ENCODE measurements around the gene UPK1A. TPM values are rescaled to one million over a fixed set of nuclear protein-coding genes. Genes with fewer than 3 reads are reported as not detected.

UPK1A gene
- total RNA-seq, 4 donors from 2014 or later = not detected

- H3K36me3 ChIP-seq = no peaks in the 10 kb centered on the region
- TF ChIP-seq POLR2A (IDR thresholded peaks at IDR 0.05) (no peak), POLR2AphosphoS5 (IDR thresholded peaks at IDR 0.05) (no peak), CTCF (IDR thresholded peaks at IDR 0.05) (no peak), EP300 (IDR thresholded peaks at IDR 0.05) (no peak)
- no peak overlapping the region for H3K27ac ChIP-seq
- H3K4me1 ChIP-seq = no peaks in the 10 kb centered on the region
- no peak overlapping the region for H3K4me3 ChIP-seq
- H3K9me3 ChIP-seq = no peaks in the 10 kb centered on the region
- no peak for ATAC-seq
- 100% methylated on average over 1 of the region's 1 CpG for WGBS, 2 donors (ENCODE audit: low coverage in 1 of 2)
- peaks cover 12% of the 10 kb centered on the region for H3K27me3 ChIP-seq
Observed at GRCh38 chr19:35708391-35708790, 42.1 kb downstream of the UPK1A start.

GRCh38 chr19:35710784-35711723 is 44.7 kb downstream of the UPK1A start:
- TF ChIP-seq CTCF (IDR thresholded peaks at IDR 0.05) (no peak), EP300 (IDR thresholded peaks at IDR 0.05) (no peak), POLR2AphosphoS5 (IDR thresholded peaks at IDR 0.05) (no peak), POLR2A (IDR thresholded peaks at IDR 0.05) (no peak)
- Histone ChIP-seq H3K4me1 (peaks cover 0 to 11% (median 9%) of the 10 kb centered on the region in 3 donors), H3K27ac (no peak overlapping the region), H3K9me3 (no peaks in the 10 kb centered on the region), H3K27me3 (no peaks in the 10 kb centered on the region), H3K4me3 (no peak overlapping the region), H3K36me3 (no peaks in the 10 kb centered on the region)
- WGBS, 2 donors (ENCODE audit: low coverage in 1 of 2) = 49 to 50% methylated on average over 7 to 9 of the region's 13 CpGs
- no peak for ATAC-seq

GRCh38 chr19:35712567-35713505 is 46.5 kb downstream of the UPK1A start:
- H3K27ac ChIP-seq = no peak overlapping the region
- ATAC-seq = no peak
- no peak for TF ChIP-seq CTCF (IDR thresholded peaks at IDR 0.05)
- no peak for TF ChIP-seq POLR2A (IDR thresholded peaks at IDR 0.05)
- no peak for TF ChIP-seq POLR2AphosphoS5 (IDR thresholded peaks at IDR 0.05)
- TF ChIP-seq EP300 (IDR thresholded peaks at IDR 0.05) = no peak
- peaks cover 0 to 17% (median 11%) of the 10 kb centered on the region in 3 donors for H3K4me1 ChIP-seq
- H3K27me3 ChIP-seq = no peaks in the 10 kb centered on the region
- H3K9me3 ChIP-seq = no peaks in the 10 kb centered on the region
- no peak overlapping the region for H3K4me3 ChIP-seq
- WGBS, 2 donors (ENCODE audit: low coverage in 1 of 2) = 62 to 71% methylated on average over 4 to 9 of the region's 11 CpGs
- no peaks in the 10 kb centered on the region for H3K36me3 ChIP-seq

- no peaks in the 10 kb centered on the region for H3K9me3 ChIP-seq
- WGBS, 2 donors (ENCODE audit: low coverage in 1 of 2) = 62 to 65% methylated on average over 2 of the region's 2 CpGs
- TF ChIP-seq POLR2A (IDR thresholded peaks at IDR 0.05) (no peak), POLR2AphosphoS5 (IDR thresholded peaks at IDR 0.05) (no peak), CTCF (IDR thresholded peaks at IDR 0.05) (no peak), EP300 (IDR thresholded peaks at IDR 0.05) (no peak)
- H3K4me1 ChIP-seq = peaks cover 0 to 18% (median 11%) of the 10 kb centered on the region in 3 donors
- no peak for ATAC-seq
- no peaks in the 10 kb centered on the region for H3K27me3 ChIP-seq
- no peak overlapping the region for H3K27ac ChIP-seq
- no peaks in the 10 kb centered on the region for H3K36me3 ChIP-seq
- no peak overlapping the region for H3K4me3 ChIP-seq
Observed at GRCh38 chr19:35713506-35713850, 47.2 kb downstream of the UPK1A start.
